ENCODE data around the gene RCOR1. TPM values are rescaled to one million over a fixed set of nuclear protein-coding genes. Genes with fewer than 3 reads are reported as not detected.
"Not testable (repeated sequence)": the region's sequence is repeated elsewhere in the genome, so short reads cannot be mapped to it uniquely, and the experiment has no call there.

RCOR1 gene
- total RNA-seq, 1 donor from 2014 or later, result 23.9 TPM

DNA sequence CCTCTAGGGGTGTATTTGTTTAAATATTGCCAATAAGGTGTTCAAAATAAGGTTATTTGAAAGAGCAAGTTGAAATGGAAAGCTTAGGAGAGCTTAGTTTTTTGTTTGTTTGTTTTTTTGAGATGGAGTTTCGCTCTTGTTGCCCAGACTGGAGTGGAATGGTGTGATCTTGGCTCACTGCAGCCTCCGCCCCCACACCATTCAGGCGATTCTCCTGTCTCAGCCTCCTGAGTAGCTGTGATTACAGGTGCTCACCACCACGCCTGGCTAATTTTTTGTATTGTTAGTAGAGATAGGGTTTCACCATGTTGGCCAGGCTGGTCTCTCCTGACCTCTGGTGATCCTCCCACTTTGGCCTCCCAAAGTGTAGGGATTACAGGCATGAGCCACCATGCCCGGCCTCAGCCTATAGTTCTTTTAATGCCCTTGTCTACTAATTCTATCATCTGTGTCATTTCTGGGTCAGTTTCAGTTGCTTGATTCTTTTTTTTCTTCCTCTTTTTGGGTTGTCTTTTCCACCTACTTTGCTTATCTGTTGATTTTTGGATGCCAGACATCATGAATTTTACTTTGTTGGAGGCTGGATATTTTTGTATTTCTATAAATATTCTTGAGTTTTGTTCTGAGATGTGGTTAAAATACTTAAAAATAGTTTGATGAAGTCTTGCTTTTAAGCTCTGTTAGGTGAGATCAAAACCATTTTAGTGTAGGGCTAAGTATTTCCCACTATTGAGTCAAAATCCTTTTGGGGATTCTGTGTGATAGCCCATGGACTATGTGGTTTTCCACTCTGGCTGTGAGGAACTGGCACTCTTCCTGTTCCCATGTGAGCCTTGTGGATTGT is 18.7 kb downstream of the RCOR1 start:
- no peak overlapping the region for H3K27ac Mint-ChIP-seq

DNA sequence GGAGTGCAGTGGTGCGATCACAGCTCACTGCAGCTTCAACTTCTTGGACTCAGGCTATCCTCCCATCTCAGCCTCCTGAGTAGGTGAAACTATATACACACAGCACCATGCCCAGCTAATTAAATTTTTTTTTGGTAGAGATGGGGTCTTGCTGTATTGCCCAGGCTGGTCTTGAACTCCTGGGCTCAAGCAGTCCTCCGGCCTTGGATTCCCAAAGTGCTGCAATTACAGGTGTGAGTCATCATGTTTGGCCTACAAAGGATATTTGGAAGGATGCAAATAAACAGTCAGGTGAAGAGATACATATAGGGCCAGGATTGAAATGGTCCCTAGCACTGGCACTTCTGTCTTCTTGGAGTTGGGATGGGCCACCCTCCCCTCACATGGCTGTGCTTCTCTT is 23.9 kb downstream of the RCOR1 start:
- Mint-ChIP-seq H3K27me3 (ENCODE audit: insufficient read depth) (no peaks in the 10 kb centered on the region), H3K4me3 (no peak overlapping the region), H3K27ac (no peak overlapping the region), H3K36me3 (ENCODE audit: low read depth) (peaks cover 9% of the 10 kb centered on the region), H3K9me3 (no peaks in the 10 kb centered on the region), H3K4me1 (ENCODE audit: low read depth) (peaks cover 7% of the 10 kb centered on the region)
- no peak for DNase-seq (ENCODE audit: low spot score)
- intact Hi-C loops (cut with micrococcal nuclease), result no loop called here

More for the DNA sequence above, 18.7 kb downstream of the RCOR1 start:
- H3K9me3 Mint-ChIP-seq, result no peaks in the 10 kb centered on the region
- DNase-seq (ENCODE audit: low spot score), result no peak
- H3K4me3 Mint-ChIP-seq, result no peak overlapping the region
- no peaks in the 10 kb centered on the region for H3K27me3 Mint-ChIP-seq (ENCODE audit: insufficient read depth)
- peaks cover 11% of the 10 kb centered on the region for H3K4me1 Mint-ChIP-seq (ENCODE audit: low read depth)
- intact Hi-C loops (cut with micrococcal nuclease), result no loop called here
- peaks cover 8% of the 10 kb centered on the region for H3K36me3 Mint-ChIP-seq (ENCODE audit: low read depth)

DNA sequence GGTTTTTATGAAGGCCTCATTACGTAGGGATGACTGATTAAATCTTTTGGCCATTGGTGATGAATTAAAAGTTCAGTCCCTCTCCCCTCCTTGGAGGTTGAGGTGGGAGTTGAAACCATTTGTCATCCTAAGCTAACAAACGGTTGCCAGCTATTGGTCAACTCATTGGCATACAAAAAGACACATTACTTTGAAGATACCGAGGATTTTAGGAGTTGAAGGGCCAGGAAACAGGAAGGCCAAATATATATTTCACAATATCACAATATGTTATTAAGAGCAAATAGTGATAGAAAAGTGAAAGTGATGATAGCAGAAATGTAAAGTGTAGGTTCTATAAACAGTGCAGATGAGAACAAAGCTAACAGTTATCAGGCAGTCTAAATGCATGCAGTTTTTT is 24.4 kb downstream of the RCOR1 start:
- intact Hi-C loops (cut with micrococcal nuclease), result no loop called here
- DNase-seq (ENCODE audit: low spot score), result no peak
- Mint-ChIP-seq H3K4me1 (ENCODE audit: low read depth) (peaks cover 11% of the 10 kb centered on the region), H3K9me3 (no peaks in the 10 kb centered on the region), H3K27me3 (ENCODE audit: insufficient read depth) (no peaks in the 10 kb centered on the region), H3K36me3 (ENCODE audit: low read depth) (peaks cover 9% of the 10 kb centered on the region), H3K4me3 (no peak overlapping the region), H3K27ac (no peak overlapping the region)

DNA sequence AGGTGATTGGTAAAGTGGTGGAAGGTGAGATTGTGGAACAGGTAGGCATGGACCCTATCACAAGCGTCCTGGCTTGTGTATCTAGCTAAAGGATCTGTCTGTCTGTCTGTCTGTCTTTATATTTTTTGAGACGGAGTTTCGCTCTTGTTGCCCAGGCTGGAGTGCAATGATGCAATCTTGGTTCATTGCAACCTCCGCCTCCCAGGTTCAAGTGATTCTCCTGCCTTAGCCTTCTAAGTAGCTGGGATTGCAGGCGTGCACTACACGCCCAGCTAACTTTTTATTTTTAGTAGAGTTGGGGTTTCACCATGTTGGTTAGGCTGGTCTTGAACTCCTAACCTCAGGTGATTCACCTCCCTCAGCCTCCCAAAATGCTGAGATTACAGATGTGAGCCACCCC is 26.6 kb downstream of the RCOR1 start:
- H3K27ac Mint-ChIP-seq; intact Hi-C loops (cut with micrococcal nuclease); H3K27me3 Mint-ChIP-seq (ENCODE audit: insufficient read depth); DNase-seq (ENCODE audit: low spot score); H3K4me3 Mint-ChIP-seq; H3K9me3 Mint-ChIP-seq: not testable (repeated sequence)
- Mint-ChIP-seq H3K36me3 (ENCODE audit: low read depth) (peaks cover 10% of the 10 kb centered on the region), H3K4me1 (ENCODE audit: low read depth) (peaks cover 24% of the 10 kb centered on the region)

DNA sequence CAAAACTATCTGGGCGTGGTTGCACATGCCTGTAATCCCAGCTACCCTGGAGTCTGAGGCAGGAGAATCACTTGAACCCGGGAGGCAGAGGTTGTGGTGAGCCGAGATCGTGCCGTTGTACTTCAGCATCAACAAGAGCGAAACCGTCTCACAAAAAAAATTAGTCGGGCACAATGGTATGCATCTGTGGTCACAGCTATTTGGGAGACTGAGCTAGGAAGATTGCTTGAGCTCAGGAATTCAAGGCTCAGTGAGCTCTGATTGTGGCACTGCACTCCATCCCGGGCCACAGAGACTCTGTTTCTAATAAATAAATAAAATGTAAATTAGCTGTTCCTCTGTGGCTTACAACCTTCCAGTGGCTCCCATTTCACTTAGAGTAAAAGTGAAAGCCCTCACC is 28.0 kb downstream of the RCOR1 start:
- H3K27ac Mint-ChIP-seq, result no peak overlapping the region
- no peaks in the 10 kb centered on the region for H3K27me3 Mint-ChIP-seq (ENCODE audit: insufficient read depth)
- peaks cover 10% of the 10 kb centered on the region for H3K36me3 Mint-ChIP-seq (ENCODE audit: low read depth)
- no peak overlapping the region for H3K4me3 Mint-ChIP-seq
- peaks cover 24% of the 10 kb centered on the region for H3K4me1 Mint-ChIP-seq (ENCODE audit: low read depth)
- no peak for DNase-seq (ENCODE audit: low spot score)
- no peaks in the 10 kb centered on the region for H3K9me3 Mint-ChIP-seq
- intact Hi-C loops (cut with micrococcal nuclease), result no loop called here

DNA sequence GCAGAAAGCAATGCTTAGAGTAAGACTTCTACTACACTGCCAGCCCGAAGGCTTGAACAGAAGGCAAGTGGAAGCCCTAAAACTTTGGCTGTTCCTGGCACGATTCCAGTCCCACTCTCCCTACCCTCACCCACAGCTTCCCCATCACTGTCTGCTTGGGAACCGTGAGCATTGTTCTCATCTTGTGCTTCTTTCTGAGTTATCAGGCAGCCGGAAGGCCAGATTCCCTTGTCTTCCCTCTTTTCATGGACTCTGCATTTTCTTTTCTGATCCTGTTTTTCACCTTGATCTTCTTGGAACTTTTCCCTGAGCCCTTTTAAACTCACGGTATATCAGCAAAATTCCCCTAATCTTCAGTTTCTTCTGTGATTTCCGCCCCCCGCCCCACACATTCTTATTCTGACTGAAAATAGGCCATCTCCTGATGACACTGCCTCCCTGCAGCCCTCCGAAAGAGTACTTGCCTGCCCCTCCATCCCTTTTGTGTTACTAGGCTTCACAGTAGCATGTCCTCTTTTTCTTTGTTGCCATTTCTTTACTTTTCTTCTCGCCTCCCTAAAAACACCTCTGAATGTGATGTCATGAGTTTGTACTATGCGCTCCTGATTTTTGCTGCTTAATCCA is 29.9 kb downstream of the RCOR1 start:
- H3K4me3 Mint-ChIP-seq, result no peak overlapping the region
- H3K27ac Mint-ChIP-seq, result peak overlapping the region; percentile 25
- H3K27me3 Mint-ChIP-seq (ENCODE audit: insufficient read depth), result no peaks in the 10 kb centered on the region
- peaks cover 11% of the 10 kb centered on the region for H3K36me3 Mint-ChIP-seq (ENCODE audit: low read depth)
- intact Hi-C loops (cut with micrococcal nuclease), result no loop called here
- peaks cover 35% of the 10 kb centered on the region for H3K4me1 Mint-ChIP-seq (ENCODE audit: low read depth)
- no peak for DNase-seq (ENCODE audit: low spot score)
- H3K9me3 Mint-ChIP-seq, result no peaks in the 10 kb centered on the region

DNA sequence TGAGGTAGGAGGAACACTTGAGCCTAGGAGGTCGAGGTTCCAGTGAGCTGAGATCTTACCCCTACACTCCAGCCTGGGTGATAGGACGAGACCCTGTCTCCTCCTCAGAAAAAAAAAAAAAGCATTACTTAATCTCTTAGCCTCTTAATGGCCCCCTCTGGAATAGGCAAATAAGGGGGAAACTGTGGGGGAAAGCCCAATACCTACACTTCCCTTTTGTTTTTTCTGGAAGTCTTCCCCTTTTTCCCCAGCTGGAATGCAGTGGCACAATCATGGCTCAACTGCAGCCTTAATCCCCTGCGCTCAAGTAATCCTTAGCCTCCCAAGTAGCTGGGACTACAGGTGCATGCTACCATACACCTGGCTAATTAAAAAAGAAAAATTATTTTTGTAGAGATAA is 32.2 kb downstream of the RCOR1 start:
- Mint-ChIP-seq H3K27ac (no peak overlapping the region), H3K4me1 (ENCODE audit: low read depth) (peaks cover 35% of the 10 kb centered on the region), H3K4me3 (no peak overlapping the region), H3K27me3 (ENCODE audit: insufficient read depth) (no peaks in the 10 kb centered on the region), H3K9me3 (no peaks in the 10 kb centered on the region), H3K36me3 (ENCODE audit: low read depth) (peaks cover 11% of the 10 kb centered on the region)
- no peak for DNase-seq (ENCODE audit: low spot score)
- intact Hi-C loops (cut with micrococcal nuclease), result no loop called here

DNA sequence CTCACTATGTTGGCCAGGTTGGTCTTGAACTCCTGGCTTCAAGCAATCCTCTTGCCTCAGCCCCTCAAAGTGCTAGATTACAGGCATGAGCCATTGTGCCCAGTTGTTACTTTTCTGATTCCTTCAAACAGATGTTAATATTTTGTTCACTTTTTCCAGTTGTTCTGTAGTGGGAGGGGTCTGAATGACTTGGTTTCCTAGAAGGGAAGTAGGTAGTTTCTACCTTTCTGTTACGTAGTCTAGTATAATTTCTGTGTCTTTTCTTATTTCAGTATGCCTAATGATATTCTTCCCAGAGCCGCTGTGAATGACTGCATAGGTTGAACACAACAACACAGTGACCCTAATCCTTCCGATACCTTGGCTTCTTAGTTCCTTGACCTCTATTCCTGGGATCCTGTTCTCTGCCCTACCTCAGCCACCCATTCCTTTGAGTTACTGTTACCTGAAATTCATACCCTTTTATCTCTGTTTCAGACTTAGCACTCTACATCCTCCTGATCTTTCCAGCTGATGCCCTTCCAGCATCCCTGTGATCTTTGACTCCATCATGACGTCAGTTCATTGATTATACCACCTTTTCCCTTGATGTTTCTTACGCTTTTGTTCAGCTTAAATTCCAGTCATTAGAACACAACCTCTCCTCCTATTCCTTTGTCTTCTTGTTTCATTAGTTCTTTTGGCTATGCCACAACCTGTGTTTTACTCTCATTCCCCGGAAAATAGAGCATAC is 33.3 kb downstream of the RCOR1 start:
- no peak overlapping the region for H3K27ac Mint-ChIP-seq
- DNase-seq (ENCODE audit: low spot score), result no peak
- intact Hi-C loops (cut with micrococcal nuclease), result no loop called here

DNA sequence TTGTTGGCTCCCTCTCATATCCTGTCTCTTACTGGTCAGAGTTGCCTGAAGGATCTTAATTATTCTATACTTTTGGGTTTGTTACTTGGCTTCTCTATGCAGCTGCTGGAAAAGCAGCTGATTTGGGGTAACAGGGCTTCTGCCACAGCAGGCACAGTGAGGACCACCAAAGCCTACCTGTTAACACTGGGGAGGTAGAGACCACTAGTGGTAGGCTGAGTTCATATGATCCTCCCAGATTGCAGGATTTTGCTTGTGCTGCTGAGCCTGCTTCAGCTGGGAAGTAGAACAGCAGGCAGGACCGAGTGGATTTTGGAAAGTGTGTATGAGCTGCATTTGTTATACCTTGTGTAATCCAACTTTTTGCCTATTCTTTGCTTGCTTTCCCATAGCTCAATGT is 34.1 kb downstream of the RCOR1 start:
- Mint-ChIP-seq H3K36me3 (ENCODE audit: low read depth) (peaks cover 10% of the 10 kb centered on the region), H3K27me3 (ENCODE audit: insufficient read depth) (no peaks in the 10 kb centered on the region), H3K4me1 (ENCODE audit: low read depth) (peaks cover 33% of the 10 kb centered on the region), H3K27ac (no peak overlapping the region), H3K9me3 (no peaks in the 10 kb centered on the region), H3K4me3 (no peak overlapping the region)
- no peak for DNase-seq (ENCODE audit: low spot score)
- intact Hi-C loops (cut with micrococcal nuclease), result no loop called here

More for the DNA sequence above, 33.3 kb downstream of the RCOR1 start:
- Mint-ChIP-seq H3K4me3 (no peak overlapping the region), H3K36me3 (ENCODE audit: low read depth) (peaks cover 10% of the 10 kb centered on the region), H3K4me1 (ENCODE audit: low read depth) (peaks cover 35% of the 10 kb centered on the region), H3K27me3 (ENCODE audit: insufficient read depth) (no peaks in the 10 kb centered on the region), H3K9me3 (no peaks in the 10 kb centered on the region)

DNA sequence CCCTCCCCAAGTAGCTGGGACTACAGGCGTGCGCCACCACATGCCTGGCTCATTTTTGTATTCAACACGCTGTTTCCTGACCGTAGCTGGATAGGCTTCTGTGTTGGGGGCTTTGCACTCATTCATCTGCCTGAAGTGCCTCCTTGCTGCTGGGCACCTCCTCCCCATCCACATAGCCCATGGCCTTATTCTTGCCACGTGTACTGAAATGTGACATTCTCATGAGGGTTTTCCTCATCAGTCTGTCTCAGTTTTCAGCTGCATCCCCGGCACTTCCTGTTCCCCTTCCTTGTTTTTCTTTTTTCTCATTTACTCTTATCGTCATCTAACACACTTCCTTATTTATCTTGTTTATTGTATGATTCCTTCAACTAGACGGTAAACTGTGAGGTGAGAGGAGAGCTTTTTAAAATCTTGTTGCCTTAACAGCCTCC is 36.6 kb downstream of the RCOR1 start:
- DNase-seq (ENCODE audit: low spot score), result no peak
- Mint-ChIP-seq H3K36me3 (ENCODE audit: low read depth) (peaks cover 5% of the 10 kb centered on the region), H3K27ac (no peak overlapping the region), H3K27me3 (ENCODE audit: insufficient read depth) (no peaks in the 10 kb centered on the region), H3K4me3 (no peak overlapping the region), H3K4me1 (ENCODE audit: low read depth) (peaks cover 27% of the 10 kb centered on the region), H3K9me3 (no peaks in the 10 kb centered on the region)
- intact Hi-C loops (cut with micrococcal nuclease), result no loop called here

DNA sequence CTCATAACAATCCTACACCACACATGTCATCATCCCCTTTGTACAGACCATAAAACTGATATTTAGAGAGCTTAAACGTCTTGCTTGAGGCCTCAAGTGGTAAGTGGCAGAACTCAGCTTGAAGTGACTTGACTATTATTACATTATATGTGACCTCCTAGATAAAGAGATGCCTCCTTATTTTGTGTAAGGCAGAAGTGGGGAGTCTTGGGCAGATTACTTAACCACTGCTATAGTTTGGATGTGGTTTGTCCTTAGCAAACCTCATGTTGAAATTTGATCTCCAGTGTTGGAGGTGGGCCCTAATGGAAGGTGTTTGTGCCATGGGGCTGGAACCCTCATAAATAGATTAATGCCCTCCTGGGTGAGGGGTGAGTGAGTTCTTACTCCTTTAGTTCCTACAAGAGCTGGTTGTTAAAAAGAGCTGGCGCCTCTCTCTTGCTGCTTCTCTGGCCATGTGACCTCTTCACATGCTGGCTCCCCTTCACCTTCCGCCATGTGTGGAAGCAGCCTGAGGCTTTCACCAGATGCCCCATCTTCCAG is 37.4 kb downstream of the RCOR1 start:
- H3K36me3 Mint-ChIP-seq (ENCODE audit: low read depth), result peaks cover 5% of the 10 kb centered on the region
- DNase-seq (ENCODE audit: low spot score), result no peak
- H3K27ac Mint-ChIP-seq, result no peak overlapping the region
- intact Hi-C loops (cut with micrococcal nuclease), result no loop called here
- peaks cover 32% of the 10 kb centered on the region for H3K4me1 Mint-ChIP-seq (ENCODE audit: low read depth)
- no peak overlapping the region for H3K4me3 Mint-ChIP-seq
- H3K9me3 Mint-ChIP-seq, result no peaks in the 10 kb centered on the region
- H3K27me3 Mint-ChIP-seq (ENCODE audit: insufficient read depth), result no peaks in the 10 kb centered on the region

DNA sequence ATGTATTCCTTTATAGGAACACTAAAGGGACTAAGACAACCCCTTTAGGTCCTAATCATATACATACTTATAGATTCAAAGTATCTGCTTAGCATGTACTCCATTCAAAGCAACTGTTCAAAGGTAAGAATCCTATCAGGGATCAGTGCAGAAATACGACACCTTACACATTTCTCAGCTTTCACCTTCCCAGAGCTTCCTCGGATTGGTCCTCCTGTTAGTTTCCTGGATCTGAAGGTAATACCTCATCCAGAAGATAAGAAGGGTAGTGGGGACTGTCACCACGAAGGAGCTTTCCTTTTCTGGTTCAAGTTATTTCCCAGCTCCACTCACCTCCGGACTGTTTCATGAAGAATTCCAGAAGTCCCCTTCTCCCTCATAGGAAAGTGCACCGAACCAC is 38.0 kb downstream of the RCOR1 start:
- H3K4me3 Mint-ChIP-seq, result no peak overlapping the region
- H3K9me3 Mint-ChIP-seq, result no peaks in the 10 kb centered on the region
- DNase-seq (ENCODE audit: low spot score), result no peak
- H3K27me3 Mint-ChIP-seq (ENCODE audit: insufficient read depth), result no peaks in the 10 kb centered on the region
- peaks cover 5% of the 10 kb centered on the region for H3K36me3 Mint-ChIP-seq (ENCODE audit: low read depth)
- H3K27ac Mint-ChIP-seq, result no peak overlapping the region
- intact Hi-C loops (cut with micrococcal nuclease), result no loop called here
- H3K4me1 Mint-ChIP-seq (ENCODE audit: low read depth), result peaks cover 32% of the 10 kb centered on the region

DNA sequence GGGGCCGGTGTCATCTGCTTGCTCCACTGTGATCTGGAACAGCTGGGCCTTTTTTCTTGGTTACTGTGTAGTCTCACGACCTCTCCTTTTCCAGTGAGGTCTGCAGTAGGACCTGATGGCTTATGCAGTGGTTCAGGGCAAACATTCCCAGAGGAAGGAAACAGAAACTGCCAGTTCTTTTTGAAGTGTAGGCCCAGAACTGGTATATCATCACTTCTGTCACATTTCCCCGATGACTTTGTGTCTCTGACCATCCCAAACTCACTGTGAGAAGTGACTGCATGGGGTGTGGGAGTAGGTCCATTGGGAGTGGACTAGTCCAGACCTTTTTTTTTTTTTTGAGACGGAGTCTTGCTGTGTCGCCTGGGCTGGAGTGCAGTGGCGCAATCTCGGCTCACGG is 38.4 kb downstream of the RCOR1 start:
- intact Hi-C loops (cut with micrococcal nuclease), result no loop called here
- peaks cover 3% of the 10 kb centered on the region for H3K36me3 Mint-ChIP-seq (ENCODE audit: low read depth)
- DNase-seq (ENCODE audit: low spot score), result no peak
- no peak overlapping the region for H3K27ac Mint-ChIP-seq
- H3K27me3 Mint-ChIP-seq (ENCODE audit: insufficient read depth), result no peaks in the 10 kb centered on the region
- no peak overlapping the region for H3K4me3 Mint-ChIP-seq
- no peaks in the 10 kb centered on the region for H3K9me3 Mint-ChIP-seq
- peaks cover 27% of the 10 kb centered on the region for H3K4me1 Mint-ChIP-seq (ENCODE audit: low read depth)
